A673 (cell line): ENCODE measurements around the gene NQO2. TPM values are rescaled to one million over a fixed set of nuclear protein-coding genes. Genes with fewer than 3 reads are reported as not detected.

ENCODE experiments used
- BruUV-seq: library from RNA; stranded (reverse); fragments of 400-500 nt; replicated peaks from 2 replicates; lab custom pipeline; 2021; lab: Mats Ljungman, UMichigan
- CTCF ChIA-PET: fragments of 300-600 bp; sonication (Branson Sonifier 250); formaldehyde crosslinking; loops from one replicate; lab custom pipeline; 2022; ENCODE audit warnings: antibody characterized with exemption; lab: Charles Lee
- POLR2A ChIA-PET: fragments of 300-600 bp; sonication (Branson Sonifier 250); formaldehyde crosslinking; loops from one replicate; lab custom pipeline; 2022; ENCODE audit warnings: antibody characterized with exemption; ENCODE audit not compliant: low non-redundant PET; lab: Charles Lee
- DNase-seq: peaks from one replicate; pipeline ENCODE4 v3.0.0-alpha.2; 2015; ENCODE audit warnings: low spot score
- H3K27ac ChIP-seq: fragments of 200-600 bp; sonication (generic); 2 replicates; pipeline ENCODE4 v1.5.1; 2016; ENCODE audit warnings: mixed run types, low read depth, mild to moderate bottlenecking, mixed read lengths, antibody characterized with exemption, low read length; ENCODE audit not compliant: poor library complexity, severe bottlenecking
- H3K27me3 ChIP-seq: fragments of 200-600 bp; sonication (generic); replicated peaks from 2 replicates; pipeline ENCODE4 v1.6.1; 2017; ENCODE audit warnings: mixed run types, low read depth, mild to moderate bottlenecking, mixed read lengths, antibody characterized with exemption, low read length; ENCODE audit not compliant: insufficient read depth, poor library complexity
- H3K36me3 ChIP-seq: fragments of 200-600 bp; sonication (generic); 2 replicates; pipeline ENCODE4 v1.6.1; 2016; ENCODE audit warnings: mixed run types, mild to moderate bottlenecking, mixed read lengths, antibody characterized with exemption, low read length; ENCODE audit not compliant: insufficient read depth, poor library complexity, severe bottlenecking
- H3K4me1 ChIP-seq: fragments of 200-600 bp; sonication (generic); 2 replicates; pipeline ENCODE4 v1.6.1; 2017; ENCODE audit warnings: mixed run types, mild to moderate bottlenecking, mixed read lengths, antibody characterized with exemption, low read length; ENCODE audit not compliant: insufficient read depth, poor library complexity, severe bottlenecking
- H3K4me3 ChIP-seq: fragments of 200-600 bp; sonication (generic); 2 replicates; pipeline ENCODE4 v1.5.1; 2016; ENCODE audit warnings: low read depth, mixed run types, mild to moderate bottlenecking, mixed read lengths, low read length; ENCODE audit not compliant: poor library complexity, severe bottlenecking
- H3K9me3 ChIP-seq: fragments of 200-600 bp; sonication (generic); 2 replicates; pipeline ENCODE4 v1.6.1; 2016; ENCODE audit warnings: mixed run types, low read depth, mild to moderate bottlenecking, mixed read lengths, antibody characterized with exemption, low read length; ENCODE audit not compliant: poor library complexity, severe bottlenecking
- EZH2 ChIP-seq: fragments of 200-600 bp; sonication (generic); IDR thresholded peaks from 2 replicates; pipeline ENCODE4 v1.6.1; 2017; ENCODE audit warnings: borderline replicate concordance, low read depth, mild to moderate bottlenecking, mixed read lengths, antibody characterized with exemption, low read length; ENCODE audit not compliant: poor library complexity, severe bottlenecking
- intact Hi-C: fragments of 100-400 bp; cut with micrococcal nuclease; formaldehyde crosslinking; loops from one replicate; pipeline ENCODE4 v1.10.0; 2022; ENCODE audit not compliant: unreplicated experiment
- total RNA-seq: library from RNA; stranded (reverse); gene quantifications from 2 replicates; pipeline ENCODE4 v1.2.3, GENCODE V29; 2021
- TF ChIP-seq, protein P1 (sequence below): fragments of 300-800, 200-600 bp; sonication (generic); conservative IDR thresholded peaks from 2 replicates; pipeline ENCODE4 v1.5.1; 2017; ENCODE audit warnings: low read depth, mild to moderate bottlenecking, antibody characterized with exemption, low read length, moderate library complexity, mixed read lengths

NQO2 gene
- total RNA-seq, 1 experiment from 2014 or later: 97.3 TPM

DNA sequence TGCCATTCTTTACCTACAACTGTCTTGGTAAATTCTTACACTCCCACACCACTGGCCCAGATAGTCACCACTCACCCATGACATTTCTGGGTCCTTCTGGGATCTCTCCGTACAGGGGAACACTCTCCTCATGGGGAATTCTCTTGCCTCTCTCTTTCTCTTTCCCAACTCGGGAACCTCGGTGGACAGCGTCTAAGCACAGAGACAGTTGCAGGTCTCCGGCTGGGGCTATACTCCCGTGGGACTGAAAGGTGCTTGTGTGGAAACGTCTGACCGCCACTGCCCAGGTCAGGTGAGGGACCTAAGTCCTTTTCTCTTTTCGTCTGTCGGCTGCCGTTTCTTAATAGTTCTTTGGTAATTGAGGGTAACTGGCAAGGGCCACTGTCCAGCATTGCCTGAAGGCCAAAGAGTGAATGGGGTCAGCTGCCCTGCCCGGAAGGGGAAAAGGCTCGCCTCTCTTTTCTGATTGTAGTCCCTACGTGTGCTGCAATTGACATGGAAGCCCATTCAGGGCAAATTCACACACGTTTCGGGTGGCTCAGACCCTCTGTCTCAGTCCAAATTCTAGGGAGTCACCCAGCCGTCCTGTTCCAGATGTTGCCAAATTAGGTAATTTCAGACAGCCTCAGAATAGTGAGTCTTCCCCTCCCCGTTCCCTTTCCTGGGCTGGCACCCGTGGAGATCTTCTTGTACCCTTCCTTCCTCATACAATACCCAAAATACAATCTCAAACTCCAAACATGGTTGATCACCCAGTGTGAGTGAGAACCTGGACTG, 37.4 kb downstream of the NQO2 start:
- H3K27ac ChIP-seq: no peak overlapping the region
- peaks cover 5% of the 10 kb centered on the region for H3K4me1 ChIP-seq
- no peaks in the 10 kb centered on the region for H3K27me3 ChIP-seq
- ChIA-PET POLR2A (no interaction called here), CTCF (no interaction called here)
- intact Hi-C loops: no loop called here
- DNase-seq: no peak
- H3K9me3 ChIP-seq: no peaks in the 10 kb centered on the region
- no peaks in the 10 kb centered on the region for H3K36me3 ChIP-seq
- TF ChIP-seq, protein P1, sequence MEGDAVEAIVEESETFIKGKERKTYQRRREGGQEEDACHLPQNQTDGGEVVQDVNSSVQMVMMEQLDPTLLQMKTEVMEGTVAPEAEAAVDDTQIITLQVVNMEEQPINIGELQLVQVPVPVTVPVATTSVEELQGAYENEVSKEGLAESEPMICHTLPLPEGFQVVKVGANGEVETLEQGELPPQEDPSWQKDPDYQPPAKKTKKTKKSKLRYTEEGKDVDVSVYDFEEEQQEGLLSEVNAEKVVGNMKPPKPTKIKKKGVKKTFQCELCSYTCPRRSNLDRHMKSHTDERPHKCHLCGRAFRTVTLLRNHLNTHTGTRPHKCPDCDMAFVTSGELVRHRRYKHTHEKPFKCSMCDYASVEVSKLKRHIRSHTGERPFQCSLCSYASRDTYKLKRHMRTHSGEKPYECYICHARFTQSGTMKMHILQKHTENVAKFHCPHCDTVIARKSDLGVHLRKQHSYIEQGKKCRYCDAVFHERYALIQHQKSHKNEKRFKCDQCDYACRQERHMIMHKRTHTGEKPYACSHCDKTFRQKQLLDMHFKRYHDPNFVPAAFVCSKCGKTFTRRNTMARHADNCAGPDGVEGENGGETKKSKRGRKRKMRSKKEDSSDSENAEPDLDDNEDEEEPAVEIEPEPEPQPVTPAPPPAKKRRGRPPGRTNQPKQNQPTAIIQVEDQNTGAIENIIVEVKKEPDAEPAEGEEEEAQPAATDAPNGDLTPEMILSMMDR: no peak
- no peak for TF ChIP-seq EZH2
- no peak overlapping the region for H3K4me3 ChIP-seq
- BruUV-seq: no TSS peak

DNA sequence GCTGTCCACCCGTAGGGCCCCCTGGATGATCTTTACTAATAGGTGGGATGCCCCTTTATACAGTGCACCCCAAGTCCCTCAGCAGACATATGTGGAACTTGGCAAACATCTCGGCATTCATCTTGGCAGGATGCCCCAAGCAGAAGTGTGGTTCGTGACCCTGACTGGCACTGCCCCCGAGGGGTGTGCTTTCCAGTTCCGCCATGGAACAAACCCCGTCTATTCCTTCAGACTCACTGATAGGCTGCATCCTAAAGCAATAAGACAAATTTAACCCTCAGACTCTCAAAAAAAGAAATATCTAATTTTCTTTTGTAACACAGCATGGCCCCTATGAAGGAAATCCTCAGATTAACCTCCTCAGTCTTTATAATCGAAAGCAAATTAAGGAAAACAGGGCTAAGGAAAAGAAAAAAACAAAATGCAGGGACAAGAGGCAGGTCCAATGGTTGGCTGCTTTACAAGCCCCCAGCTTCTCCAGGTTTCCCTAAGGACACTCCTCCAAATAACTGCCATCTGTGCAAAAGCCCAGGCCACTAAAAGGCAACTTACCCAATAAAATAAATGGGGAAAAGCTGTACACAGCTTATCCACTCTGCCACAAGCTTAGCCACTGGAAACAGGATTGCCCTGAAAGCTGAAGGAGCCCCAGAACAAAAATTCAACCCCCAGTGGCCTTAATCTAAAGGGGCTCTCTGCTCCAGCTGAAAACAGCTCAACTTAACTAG, 38.1 kb downstream of the NQO2 start:
- BruUV-seq: no TSS peak
- POLR2A ChIA-PET: no interaction called here
- TF ChIP-seq, protein P1: no peak
- no peak for TF ChIP-seq EZH2
- intact Hi-C loops: no loop called here
- no peaks in the 10 kb centered on the region for H3K36me3 ChIP-seq
- H3K27me3 ChIP-seq: no peaks in the 10 kb centered on the region
- H3K4me3 ChIP-seq: no peak overlapping the region
- no peak overlapping the region for H3K27ac ChIP-seq
- H3K4me1 ChIP-seq: peaks cover 5% of the 10 kb centered on the region
- DNase-seq: no peak
- H3K9me3 ChIP-seq: no peaks in the 10 kb centered on the region
- CTCF ChIA-PET: no interaction called here

DNA sequence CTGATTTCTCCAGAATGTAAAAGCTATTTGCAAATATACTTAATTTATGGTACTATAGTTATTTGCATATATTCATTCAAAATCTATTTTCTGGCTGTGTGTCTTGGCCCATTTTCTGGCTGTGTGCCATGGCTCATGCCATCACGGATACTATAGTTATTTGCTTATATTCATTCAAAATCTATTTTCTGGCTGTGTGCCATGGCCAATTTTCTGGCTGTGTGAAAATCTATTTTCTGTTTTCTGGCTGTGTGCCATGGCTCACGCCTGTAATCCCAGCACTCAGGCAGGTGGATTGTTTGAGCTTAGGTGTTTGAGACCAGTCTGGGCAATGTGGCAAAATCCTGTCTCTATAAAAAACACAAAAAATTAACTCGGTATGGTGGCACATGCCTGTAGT, 39.7 kb downstream of the NQO2 start:
- intact Hi-C loops: no loop called here
- peak; percentile 50 for DNase-seq
- BruUV-seq: no TSS peak
- TF ChIP-seq, protein P1: no peak
- no peak for TF ChIP-seq EZH2
- Histone ChIP-seq H3K27ac (no peak overlapping the region), H3K4me1 (peaks cover 5% of the 10 kb centered on the region), H3K4me3 (no peak overlapping the region), H3K9me3 (no peaks in the 10 kb centered on the region), H3K27me3 (no peaks in the 10 kb centered on the region), H3K36me3 (no peaks in the 10 kb centered on the region)
- ChIA-PET POLR2A (no interaction called here), CTCF (no interaction called here)
